ENCODE measurements around the gene TNKS1BP1. TPM values are rescaled to one million over a fixed set of nuclear protein-coding genes. Genes with fewer than 3 reads are reported as not detected.

TNKS1BP1 gene
- polyA plus RNA-seq, 1 of the 3 experiments (the other 2 are of a cell fraction), result 43.3 TPM

DNA sequence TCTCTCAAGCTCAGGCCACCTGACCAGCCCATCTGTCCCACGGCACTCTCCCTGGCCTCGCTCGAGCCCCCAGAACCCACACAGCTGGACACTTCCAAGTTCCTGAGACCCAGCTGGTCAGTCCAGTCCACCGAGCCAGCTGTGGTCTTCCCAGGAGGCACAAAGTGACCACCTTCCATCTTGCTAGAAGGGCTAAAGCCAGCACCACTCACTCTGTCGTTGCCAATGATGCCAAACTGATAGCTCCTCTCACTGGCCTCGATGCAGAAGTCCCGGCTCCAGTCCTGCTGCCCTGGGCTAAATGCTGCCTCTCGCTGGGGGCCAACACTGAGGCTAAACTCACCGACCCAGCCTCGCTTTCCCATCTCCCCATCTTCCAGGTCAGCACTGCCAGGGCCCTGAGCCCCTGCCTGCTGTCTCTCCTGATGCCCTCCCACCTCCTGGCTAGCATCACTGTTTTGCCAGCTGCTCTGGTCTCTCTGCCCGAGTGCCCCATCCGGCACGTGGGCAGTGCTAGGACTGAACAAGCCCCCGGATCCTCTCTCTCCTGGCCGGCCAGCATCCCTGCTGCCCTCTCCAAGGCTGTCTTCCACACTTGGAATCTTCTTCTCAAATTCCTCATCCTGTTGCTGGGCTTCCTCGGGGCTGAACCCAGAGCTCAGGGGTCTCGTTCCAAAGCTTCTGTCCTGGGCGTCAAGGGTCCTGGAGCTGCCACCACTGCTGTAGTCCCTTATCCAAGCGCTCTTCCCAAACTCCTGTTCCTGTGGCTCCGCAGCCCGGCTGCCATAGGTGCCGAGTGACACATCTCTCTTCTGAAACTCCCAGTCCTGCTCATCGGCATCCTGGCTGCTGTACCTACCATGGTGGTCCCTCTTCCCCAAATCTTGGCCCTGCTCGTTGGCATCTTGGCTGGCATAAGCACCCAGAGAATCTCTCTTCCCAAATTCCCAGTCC lies 15.4 kb downstream of the TNKS1BP1 start:
- TF ChIP-seq, protein P1, sequence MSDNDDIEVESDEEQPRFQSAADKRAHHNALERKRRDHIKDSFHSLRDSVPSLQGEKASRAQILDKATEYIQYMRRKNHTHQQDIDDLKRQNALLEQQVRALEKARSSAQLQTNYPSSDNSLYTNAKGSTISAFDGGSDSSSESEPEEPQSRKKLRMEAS (IDR thresholded peaks at IDR 0.05; ENCODE audit: low read depth), result no peak
- TF ChIP-seq, protein P2, sequence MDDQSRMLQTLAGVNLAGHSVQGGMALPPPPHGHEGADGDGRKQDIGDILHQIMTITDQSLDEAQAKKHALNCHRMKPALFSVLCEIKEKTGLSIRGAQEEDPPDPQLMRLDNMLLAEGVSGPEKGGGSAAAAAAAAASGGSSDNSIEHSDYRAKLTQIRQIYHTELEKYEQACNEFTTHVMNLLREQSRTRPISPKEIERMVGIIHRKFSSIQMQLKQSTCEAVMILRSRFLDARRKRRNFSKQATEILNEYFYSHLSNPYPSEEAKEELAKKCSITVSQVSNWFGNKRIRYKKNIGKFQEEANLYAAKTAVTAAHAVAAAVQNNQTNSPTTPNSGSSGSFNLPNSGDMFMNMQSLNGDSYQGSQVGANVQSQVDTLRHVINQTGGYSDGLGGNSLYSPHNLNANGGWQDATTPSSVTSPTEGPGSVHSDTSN (IDR thresholded peaks at IDR 0.05), result no peak
- TF ChIP-seq, protein P3, sequence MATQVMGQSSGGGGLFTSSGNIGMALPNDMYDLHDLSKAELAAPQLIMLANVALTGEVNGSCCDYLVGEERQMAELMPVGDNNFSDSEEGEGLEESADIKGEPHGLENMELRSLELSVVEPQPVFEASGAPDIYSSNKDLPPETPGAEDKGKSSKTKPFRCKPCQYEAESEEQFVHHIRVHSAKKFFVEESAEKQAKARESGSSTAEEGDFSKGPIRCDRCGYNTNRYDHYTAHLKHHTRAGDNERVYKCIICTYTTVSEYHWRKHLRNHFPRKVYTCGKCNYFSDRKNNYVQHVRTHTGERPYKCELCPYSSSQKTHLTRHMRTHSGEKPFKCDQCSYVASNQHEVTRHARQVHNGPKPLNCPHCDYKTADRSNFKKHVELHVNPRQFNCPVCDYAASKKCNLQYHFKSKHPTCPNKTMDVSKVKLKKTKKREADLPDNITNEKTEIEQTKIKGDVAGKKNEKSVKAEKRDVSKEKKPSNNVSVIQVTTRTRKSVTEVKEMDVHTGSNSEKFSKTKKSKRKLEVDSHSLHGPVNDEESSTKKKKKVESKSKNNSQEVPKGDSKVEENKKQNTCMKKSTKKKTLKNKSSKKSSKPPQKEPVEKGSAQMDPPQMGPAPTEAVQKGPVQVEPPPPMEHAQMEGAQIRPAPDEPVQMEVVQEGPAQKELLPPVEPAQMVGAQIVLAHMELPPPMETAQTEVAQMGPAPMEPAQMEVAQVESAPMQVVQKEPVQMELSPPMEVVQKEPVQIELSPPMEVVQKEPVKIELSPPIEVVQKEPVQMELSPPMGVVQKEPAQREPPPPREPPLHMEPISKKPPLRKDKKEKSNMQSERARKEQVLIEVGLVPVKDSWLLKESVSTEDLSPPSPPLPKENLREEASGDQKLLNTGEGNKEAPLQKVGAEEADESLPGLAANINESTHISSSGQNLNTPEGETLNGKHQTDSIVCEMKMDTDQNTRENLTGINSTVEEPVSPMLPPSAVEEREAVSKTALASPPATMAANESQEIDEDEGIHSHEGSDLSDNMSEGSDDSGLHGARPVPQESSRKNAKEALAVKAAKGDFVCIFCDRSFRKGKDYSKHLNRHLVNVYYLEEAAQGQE (IDR thresholded peaks at IDR 0.05; ENCODE audit: low read depth, low read length), result no peak
- no peak for TF ChIP-seq GABPA (IDR thresholded peaks at IDR 0.05; ENCODE audit: low read depth)
- TF ChIP-seq, protein P4, sequence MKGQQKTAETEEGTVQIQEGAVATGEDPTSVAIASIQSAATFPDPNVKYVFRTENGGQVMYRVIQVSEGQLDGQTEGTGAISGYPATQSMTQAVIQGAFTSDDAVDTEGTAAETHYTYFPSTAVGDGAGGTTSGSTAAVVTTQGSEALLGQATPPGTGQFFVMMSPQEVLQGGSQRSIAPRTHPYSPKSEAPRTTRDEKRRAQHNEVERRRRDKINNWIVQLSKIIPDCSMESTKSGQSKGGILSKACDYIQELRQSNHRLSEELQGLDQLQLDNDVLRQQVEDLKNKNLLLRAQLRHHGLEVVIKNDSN (IDR thresholded peaks at IDR 0.05; ENCODE audit: borderline replicate concordance, low read depth), result no peak
- no peak for TF ChIP-seq FOSL2 (IDR thresholded peaks at IDR 0.05; ENCODE audit: borderline replicate concordance, low read depth)
- no peak for TF ChIP-seq GATA2 (CRISPR knock-in tag; IDR thresholded peaks at IDR 0.05)
- TF ChIP-seq RXRA (IDR thresholded peaks at IDR 0.05; ENCODE audit: borderline replicate concordance, low read depth), result no peak
- POLR2A ChIA-PET, result interaction anchor here (0.6 to 1.4 kb wide), 2 partner anchors 15 to 437 kb away, joined by 6 to 7 read pairs; no protein-coding TSS in a partner anchor
- Histone ChIP-seq H3K27ac (ENCODE audit: low read depth in 2 of 2, low read length in 1 of 2) (no peak overlapping the region), H3K4me1 (ENCODE audit: control insufficient read depth in 1 of 2, insufficient read depth in 2 of 2, low read depth in 1 of 2, low read length in 1 of 2) (peaks cover 0 to 6% of the 10 kb centered on the region in 2 experiments; a peak in 2 of 4 replicates), H3K9me2 (no peaks in the 10 kb centered on the region), H3K4me3 (ENCODE audit: low read depth in 2 of 2, low read length in 1 of 2) (no peak overlapping the region), H4K20me1 (ENCODE audit: insufficient read depth) (peaks cover 26% of the 10 kb centered on the region), H3K4me2 (no peak overlapping the region), H3K9ac (no peak overlapping the region), H2AFZ (ENCODE audit: low read depth) (no peak overlapping the region), H3K79me2 (ENCODE audit: insufficient read depth) (peaks cover 60% of the 10 kb centered on the region), H3K9me3 (no peaks in the 10 kb centered on the region), H3F3A (replicated peaks; ENCODE audit: insufficient read depth) (peaks cover 8% of the 10 kb centered on the region), H3K27me3 (ENCODE audit: insufficient read depth) (no peaks in the 10 kb centered on the region), H3K36me3 (replicated peaks in 1 of 2; ENCODE audit: control insufficient read depth in 1 of 2, insufficient read depth in 2 of 2, low read length in 1 of 2) (peaks cover 21 to 58% of the 10 kb centered on the region in 2 experiments)
- WGBS (ENCODE audit: low lambda C conversion rate), result 96% methylated on average over 23 of the region's 24 CpGs
- no peak for DNase-seq
- CTCF ChIA-PET, result interaction anchor here (1.3 to 2.6 kb wide), 2 partner anchors 20 to 60 kb away, joined by 3 to 10 read pairs; no protein-coding TSS in a partner anchor
